Measurements from ENCODE around the gene NF2.

The NF2 gene

DNA sequence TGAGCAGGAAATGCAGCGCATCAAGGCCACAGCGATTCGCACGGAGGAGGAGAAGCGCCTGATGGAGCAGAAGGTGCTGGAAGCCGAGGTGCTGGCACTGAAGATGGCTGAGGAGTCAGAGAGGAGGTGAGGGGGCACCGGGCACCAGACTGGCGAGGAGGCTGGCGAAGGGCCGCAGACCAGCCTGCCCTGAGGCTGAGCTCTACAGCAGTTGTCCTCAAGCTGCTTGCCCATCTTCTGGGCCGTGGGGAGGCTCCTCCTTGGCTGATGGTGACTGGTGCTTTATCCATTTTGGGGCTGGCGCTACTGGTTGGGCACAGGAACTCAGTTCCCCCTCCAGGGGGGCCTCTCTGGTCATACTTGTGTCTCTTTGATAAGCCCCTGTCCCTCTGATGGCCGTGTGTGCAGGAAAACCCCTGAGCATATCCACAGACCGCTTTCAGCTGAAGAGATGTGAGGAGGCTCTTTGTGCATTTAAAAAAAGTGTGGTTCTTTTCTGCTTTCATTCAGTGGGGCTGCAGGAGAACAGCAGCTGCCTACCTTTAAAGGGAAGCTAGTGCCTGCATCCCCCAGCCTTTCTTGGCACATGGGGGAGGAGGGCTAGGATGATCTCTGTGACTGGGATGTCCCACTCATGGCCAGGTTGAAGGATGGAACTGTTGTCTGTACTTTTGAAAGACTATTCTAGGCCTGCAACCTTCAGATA is 70.1 kb downstream of the NF2 start:
- DNase-seq, result no peak

- no peak for DNase-seq
These were observed 70.7 kb downstream of the NF2 start for GRCh38 chr22:29674121-29674520.

DNA sequence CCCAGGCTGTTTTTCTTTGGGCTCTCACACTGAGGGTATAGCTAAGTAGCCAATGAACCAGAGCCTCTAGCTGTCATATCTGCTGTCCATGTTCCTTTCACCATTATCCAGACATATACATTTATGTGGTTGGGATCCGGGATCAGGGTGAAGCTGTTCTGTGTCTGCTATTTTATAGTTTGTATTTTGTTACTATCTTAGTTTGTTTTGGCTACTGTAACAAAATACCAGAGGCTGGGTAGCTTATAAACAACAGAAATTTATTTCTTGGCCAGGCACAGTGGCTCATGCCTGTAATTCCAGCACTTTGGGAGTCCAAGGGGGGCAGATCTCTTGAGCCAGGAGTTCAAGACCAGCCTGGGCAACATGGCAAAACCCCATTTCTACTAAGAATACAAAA is 75.9 kb downstream of the NF2 start:
- DNase-seq, result no peak

DNA sequence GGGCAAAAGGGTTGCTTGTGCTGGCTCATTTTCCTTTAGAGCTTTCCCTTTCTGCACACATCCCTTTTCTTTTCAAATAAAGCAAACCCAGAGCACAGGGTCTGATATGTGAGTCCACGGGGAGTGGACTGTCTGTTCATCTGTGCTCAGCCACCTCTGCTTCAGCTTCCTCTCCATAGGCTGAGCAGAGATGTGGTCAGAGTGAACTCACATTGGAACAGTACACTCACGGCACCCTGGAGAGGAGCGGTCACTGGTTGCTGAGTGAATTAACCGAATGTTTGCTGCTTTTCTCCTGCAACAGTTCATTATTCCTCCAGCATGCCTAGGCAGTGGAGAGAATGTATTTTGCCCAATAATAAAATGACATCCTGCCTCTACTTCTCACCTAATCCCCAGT is 80.1 kb downstream of the NF2 start:
- DNase-seq, result no peak

- no peak for DNase-seq
These were observed 80.8 kb downstream of the NF2 start for GRCh38 chr22:29684244-29684643.

- no peak for DNase-seq
These were observed 85.9 kb downstream of the NF2 start for GRCh38 chr22:29689206-29689879.

DNA sequence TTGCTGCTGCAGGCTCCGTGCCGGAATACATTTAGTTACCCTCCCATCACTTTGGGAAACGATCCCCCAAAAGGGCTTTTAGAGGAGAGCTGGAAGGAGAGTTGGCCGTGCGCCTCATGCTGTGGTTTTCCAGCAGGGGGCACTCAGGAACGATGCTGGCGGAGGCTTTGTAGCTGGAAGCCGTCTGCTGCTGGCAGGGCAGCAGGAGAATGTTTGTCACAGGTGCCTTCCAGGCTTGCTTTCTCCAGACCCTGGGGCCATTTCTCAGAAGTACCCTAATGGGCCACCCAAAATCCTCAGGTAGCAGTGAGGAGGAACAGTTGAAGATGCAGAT is 86.4 kb downstream of the NF2 start:
- DNase-seq, result peak; percentile 55 to 70

- DNase-seq, result no peak
These were observed 87.0 kb downstream of the NF2 start for GRCh38 chr22:29690476-29690875.

DNA sequence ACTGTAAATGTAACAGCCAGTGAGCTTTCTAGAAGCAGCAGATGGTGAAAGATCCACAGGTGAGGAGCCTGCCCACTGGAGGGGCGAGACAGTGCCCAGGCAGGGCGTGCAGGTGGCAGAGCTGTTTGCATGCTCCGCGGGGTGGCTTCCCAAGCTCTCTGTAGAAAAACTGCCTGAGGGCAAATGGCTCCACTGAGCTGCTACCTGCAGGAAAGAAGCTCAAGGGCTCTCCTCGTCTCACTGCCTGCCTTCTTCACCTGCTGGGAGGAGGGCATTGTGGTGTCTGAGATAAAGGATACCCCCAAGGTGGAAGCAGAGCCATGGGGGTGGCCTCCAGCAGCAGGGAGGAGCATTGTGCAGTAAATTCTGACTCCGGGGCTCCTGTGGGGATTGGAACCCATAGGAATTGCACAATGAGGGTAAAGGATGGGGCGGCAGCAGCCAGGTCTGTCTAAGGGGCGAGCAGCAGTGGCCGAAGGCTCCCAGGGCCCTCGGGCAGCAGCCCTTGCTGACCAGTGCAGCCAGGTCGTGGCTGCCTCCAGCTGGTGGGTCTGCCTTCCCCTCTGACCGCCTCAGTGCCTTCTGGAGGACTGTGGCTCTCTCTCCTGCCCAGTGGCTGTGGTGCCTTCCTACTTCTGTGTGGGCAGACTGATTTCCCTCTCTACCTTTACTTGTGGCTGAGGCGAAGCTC is 88.3 kb downstream of the NF2 start:
- DNase-seq, result peak; percentile 89 to 93

DNA sequence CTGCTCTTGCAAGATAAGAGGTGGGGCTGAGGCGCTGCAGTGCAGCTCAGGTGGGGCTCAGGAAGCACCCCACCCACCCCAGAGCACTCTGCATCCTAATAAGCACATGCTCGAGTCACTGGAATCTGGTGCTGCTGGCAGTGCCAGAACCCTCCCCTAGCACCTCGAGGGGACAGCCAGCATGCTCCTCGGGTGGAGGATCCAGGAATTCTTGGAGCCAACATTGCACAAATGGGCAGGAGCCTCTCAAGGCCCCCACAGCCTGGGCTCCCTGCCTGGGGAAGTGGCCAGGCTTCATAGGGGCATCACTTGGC is 88.9 kb downstream of the NF2 start:
- no peak for DNase-seq

DNA sequence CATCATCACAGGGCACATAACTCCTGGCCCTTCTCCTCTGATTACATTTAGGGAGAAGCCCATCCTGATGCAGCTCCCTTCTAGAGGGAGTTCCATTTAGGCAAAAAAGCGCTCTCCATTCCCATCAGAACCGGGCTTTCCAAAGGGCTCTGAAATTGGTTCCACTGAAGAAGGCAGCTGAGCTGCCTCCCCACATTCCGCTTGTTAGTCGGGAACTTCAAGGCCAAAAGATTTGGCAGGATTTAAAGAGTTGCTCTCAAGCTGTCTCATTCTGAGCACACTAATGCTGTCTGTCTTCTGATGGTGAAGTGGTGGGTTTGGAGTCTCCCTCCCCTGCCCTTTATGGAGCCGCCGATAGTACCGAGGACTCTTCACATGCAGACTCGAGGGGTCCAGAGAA is 89.7 kb downstream of the NF2 start:
- no peak for DNase-seq

GRCh38 chr22:29693671-29694070 is 90.2 kb downstream of the NF2 start:
- no peak for DNase-seq

DNA sequence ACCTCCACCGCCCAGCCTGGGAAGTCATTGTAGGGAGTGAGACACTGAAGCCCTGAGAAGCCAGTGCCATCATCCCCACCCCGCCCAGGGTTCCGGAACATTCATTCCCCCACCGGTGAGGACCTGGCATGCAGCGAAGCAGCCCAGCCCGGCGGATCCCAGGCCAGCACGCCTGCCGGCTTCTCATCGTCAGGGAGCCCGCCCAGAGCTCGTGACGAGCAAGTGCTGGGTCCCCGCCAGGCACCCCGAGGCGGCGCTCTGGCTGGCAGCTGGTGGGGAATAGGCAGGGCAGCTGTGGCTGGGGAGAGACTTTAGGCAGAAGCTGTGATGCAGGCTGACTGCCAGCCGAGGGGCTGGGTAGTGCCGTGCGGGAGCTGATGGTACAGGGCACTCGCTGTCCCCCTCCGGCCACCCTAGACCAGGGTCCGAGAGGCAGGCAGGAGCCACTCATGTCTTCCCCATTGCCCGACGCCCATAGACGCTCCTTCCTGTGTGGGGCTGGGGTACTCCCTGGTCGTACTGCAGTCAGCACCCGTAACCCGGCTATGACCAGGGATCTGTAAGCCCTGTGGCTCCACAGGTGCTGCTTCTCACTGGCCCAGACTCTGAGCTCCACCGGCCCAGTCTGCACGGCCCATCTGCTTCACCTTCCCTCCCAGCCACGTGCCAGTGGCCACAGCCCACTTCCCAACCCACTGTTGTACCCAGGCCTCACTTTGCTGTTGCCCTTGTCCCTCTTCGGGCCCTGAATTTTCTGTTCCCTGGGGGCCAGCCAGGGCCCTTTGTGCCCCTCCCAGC is 91.9 kb downstream of the NF2 start:
- peak; percentile 86 to 92 for DNase-seq

DNA sequence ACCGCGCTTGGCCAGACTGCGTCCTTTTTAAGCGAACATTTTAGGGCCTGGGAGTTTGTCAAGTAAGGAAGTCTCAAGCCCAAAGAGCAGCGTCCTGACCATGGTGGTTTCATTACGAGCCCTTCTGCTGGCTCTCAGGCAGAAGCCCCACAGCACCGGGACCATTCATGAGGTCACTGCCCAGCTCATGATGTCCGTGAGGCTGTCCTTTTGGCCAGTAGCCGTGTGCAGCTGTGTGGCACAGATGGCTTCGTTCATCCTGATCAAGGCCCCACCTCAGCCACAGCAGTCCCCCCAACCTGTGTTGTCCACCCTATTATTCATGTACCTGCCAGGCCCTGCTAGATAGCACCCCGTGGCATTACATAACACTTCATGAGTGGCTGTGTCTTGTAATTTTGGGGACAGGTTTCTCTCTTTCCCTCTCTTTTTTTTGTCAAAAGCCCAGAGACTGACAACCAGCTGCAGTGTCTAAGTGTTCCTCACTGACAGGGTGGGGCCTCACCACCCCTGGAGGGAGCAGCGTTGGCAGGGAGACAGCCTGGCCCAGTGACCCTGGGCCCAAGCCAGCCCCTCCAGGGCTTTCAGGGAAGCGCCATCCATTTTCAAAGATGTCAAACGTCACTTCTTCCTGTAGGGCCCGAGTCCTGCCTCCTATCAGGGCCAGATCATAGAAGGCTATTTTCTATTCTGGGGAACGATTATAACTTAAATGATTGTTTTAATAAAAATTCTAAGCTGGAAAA is 94.6 kb downstream of the NF2 start:
- peak in 1 of 2 experiments; percentile 21 for DNase-seq

GRCh38 chr22:29700206-29700899 is 96.9 kb downstream of the NF2 start:
- DNase-seq, result peak; percentile 58 to 75

DNA sequence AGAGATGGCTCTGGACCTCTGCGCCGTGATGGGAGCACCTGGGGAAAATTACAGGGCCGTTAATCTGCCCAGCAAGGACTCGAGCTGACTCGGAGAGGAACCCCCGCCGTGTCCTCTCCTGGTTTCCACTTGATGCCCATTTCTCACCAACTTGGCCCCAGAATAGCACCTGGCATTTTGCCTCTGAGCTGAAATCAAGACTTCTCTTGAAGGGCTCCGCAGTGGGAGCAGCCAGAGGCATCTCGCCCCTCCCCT is 97.4 kb downstream of the NF2 start:
- DNase-seq, result peak in 1 of 2 experiments; percentile 90

- DNase-seq, result peak; percentile 62 to 85
These were observed 97.9 kb downstream of the NF2 start for GRCh38 chr22:29701155-29701999.

GRCh38 chr22:29702000-29702930 is 98.8 kb downstream of the NF2 start:
- DNase-seq, result peak in 1 of 2 experiments; percentile 63

DNA sequence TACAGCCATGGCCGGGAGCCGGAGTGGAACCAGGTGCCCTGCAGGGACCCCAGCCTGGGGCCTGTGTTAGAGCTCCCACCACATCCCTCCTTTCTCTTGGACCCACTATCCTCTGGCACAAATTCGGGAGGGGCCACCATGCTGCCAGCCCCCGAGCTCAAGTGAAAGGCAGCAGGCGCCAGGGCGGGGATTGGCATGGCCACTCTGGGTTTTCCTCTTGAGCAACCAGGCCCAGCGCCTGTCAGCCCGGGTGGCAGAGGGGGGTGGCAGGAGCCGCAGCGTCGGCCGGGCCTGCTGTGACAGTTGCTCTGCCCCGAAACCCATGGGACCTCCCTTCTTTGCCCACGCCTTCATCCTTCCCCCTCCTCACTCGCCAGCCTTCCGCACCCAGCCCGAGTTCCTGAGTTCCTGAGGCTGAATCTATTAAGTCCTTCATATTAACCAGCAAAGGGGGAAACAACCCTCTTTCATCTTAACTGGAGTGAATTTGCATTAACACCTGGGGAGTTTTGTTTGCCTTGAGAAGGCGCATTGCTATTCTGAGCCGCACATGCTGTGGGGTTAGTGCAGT is 99.6 kb downstream of the NF2 start:
- DNase-seq, result peak; percentile 40 to 81
